GM23338 (cell line): ENCODE results near the gene PRSS50. TPM values are rescaled to one million over a fixed set of nuclear protein-coding genes. Genes with fewer than 3 reads are reported as not detected.

Experiments used
- ATAC-seq: fragments of 200-7000 bp; cut with Tn5 transposase; 3 replicates; pipeline ENCODE4 v1.9.1; 2020
- DNase-seq: peaks from one replicate; pipeline ENCODE4 v3.0.0-alpha.2; 2015; ENCODE audit warnings: low spot score
- H2AFZ ChIP-seq: fragments of 200-600 bp; sonication (generic); 2 replicates; pipeline ENCODE4 v1.8.0; 2016; ENCODE audit warnings: antibody characterized with exemption, mild to moderate bottlenecking, moderate library complexity
- H3F3A ChIP-seq: fragments of 200-600 bp; sonication (generic); replicated peaks from 2 replicates; pipeline ENCODE4 v1.8.0; 2017; ENCODE audit warnings: antibody characterized with exemption, mixed run types, low read depth
- H3K27ac ChIP-seq: fragments of 200-600 bp; sonication (generic); 2 replicates; pipeline ENCODE4 v1.6.1; 2016; ENCODE audit warnings: low read depth
- H3K27me3 ChIP-seq: fragments of 200-600 bp; sonication (generic); 2 replicates; pipeline ENCODE4 v1.8.0; 2016; ENCODE audit warnings: mild to moderate bottlenecking, mixed run types, moderate library complexity; ENCODE audit not compliant: insufficient read depth
- H3K36me3 ChIP-seq: fragments of 200-600 bp; sonication (generic); 2 replicates; pipeline ENCODE4 v1.8.0; 2016; ENCODE audit warnings: mild to moderate bottlenecking; ENCODE audit not compliant: insufficient read depth
- H3K4me1 ChIP-seq: fragments of 200-600 bp; sonication (generic); 2 replicates; pipeline ENCODE4 v1.8.0; 2016; ENCODE audit warnings: mild to moderate bottlenecking, moderate library complexity; ENCODE audit not compliant: insufficient read depth
- H3K4me2 ChIP-seq: fragments of 200-600 bp; sonication (generic); 2 replicates; pipeline ENCODE4 v1.7.1; 2017; ENCODE audit warnings: mixed run types
- H3K4me3 ChIP-seq: fragments of 200-600 bp; sonication (generic); 2 replicates; pipeline ENCODE4 v1.6.1; 2016; ENCODE audit warnings: mixed run types
- H3K79me2 ChIP-seq: fragments of 200-600 bp; sonication (generic); replicated peaks from 2 replicates; pipeline ENCODE4 v1.8.0; 2017; ENCODE audit warnings: mild to moderate bottlenecking; ENCODE audit not compliant: insufficient read depth
- H3K9me2 ChIP-seq: fragments of 200-600 bp; sonication (generic); 2 replicates; pipeline ENCODE4 v1.8.0; 2017; ENCODE audit not compliant: insufficient read depth
- H4K20me1 ChIP-seq: fragments of 200-600 bp; sonication (generic); replicated peaks from 2 replicates; pipeline ENCODE4 v1.8.0; 2017; ENCODE audit warnings: mild to moderate bottlenecking; ENCODE audit not compliant: insufficient read depth
- H3K27ac Mint-ChIP-seq: 2 replicates; pipeline ENCODE4 v1.8.0; 2020; ENCODE audit warnings: inconsistent platforms, mild to moderate bottlenecking, moderate library complexity, mixed read lengths
- H3K27me3 Mint-ChIP-seq: 3 replicates; pipeline ENCODE4 v1.8.0; 2022; ENCODE audit warnings: low read depth, mild to moderate bottlenecking, moderate library complexity, mixed read lengths, inconsistent platforms; ENCODE audit not compliant: insufficient read depth, poor library complexity
- H3K36me3 Mint-ChIP-seq: 3 replicates; pipeline ENCODE4 v1.8.0; 2021; ENCODE audit warnings: low read depth, mild to moderate bottlenecking, inconsistent platforms, moderate library complexity, mixed read lengths
- H3K4me1 Mint-ChIP-seq: 3 replicates; pipeline ENCODE4 v1.8.0; 2020; ENCODE audit warnings: mild to moderate bottlenecking, inconsistent platforms, mixed read lengths
- H3K4me3 Mint-ChIP-seq: 3 replicates; pipeline ENCODE4 v1.8.0; 2021; ENCODE audit warnings: moderate library complexity, mild to moderate bottlenecking, inconsistent platforms, mixed read lengths
- H3K9me3 Mint-ChIP-seq: 3 replicates; pipeline ENCODE4 v1.8.0; 2020; ENCODE audit warnings: moderate library complexity, mild to moderate bottlenecking, inconsistent platforms, mixed read lengths
- CREB1 ChIP-seq: fragments of 250-450 bp; sonication (Bioruptor Pico); IDR thresholded peaks from 2 replicates; pipeline ENCODE4 v1.5.0; 2020; ENCODE audit warnings: low read depth, mild to moderate bottlenecking, moderate library complexity
- EZH2 ChIP-seq: fragments of 200-600 bp; sonication (generic); IDR thresholded peaks from one replicate; pipeline ENCODE4 v1.8.0; 2017; ENCODE audit warnings: antibody characterized with exemption, mild to moderate bottlenecking, low read depth; ENCODE audit not compliant: unreplicated experiment
- JUNB ChIP-seq: IDR thresholded peaks from one replicate; pipeline ENCODE4 v1.6.1; 2016; ENCODE audit warnings: antibody characterized with exemption; ENCODE audit not compliant: unreplicated experiment
- NANOG ChIP-seq: IDR thresholded peaks from 2 replicates; pipeline ENCODE4 v1.6.1; 2016; ENCODE audit warnings: antibody characterized with exemption, borderline replicate concordance
- REST ChIP-seq: IDR thresholded peaks from one replicate; pipeline ENCODE4 v1.6.1; 2018; ENCODE audit warnings: antibody characterized with exemption; ENCODE audit not compliant: unreplicated experiment
- STAT1 ChIP-seq: IDR thresholded peaks from one replicate; pipeline ENCODE4 v1.6.1; 2016; ENCODE audit warnings: antibody characterized with exemption; ENCODE audit not compliant: unreplicated experiment
- ZNF114 ChIP-seq: fragments of 250-450 bp; sonication (Bioruptor Pico); IDR thresholded peaks from 2 replicates; pipeline ENCODE4 v1.5.0; 2020; ENCODE audit warnings: mild to moderate bottlenecking, moderate library complexity
- ZNF331 ChIP-seq: fragments of 250-450 bp; sonication (Bioruptor Pico); IDR thresholded peaks from 2 replicates; pipeline ENCODE4 v1.5.0; 2020; ENCODE audit warnings: low read depth, mild to moderate bottlenecking, moderate library complexity
- polyA plus RNA-seq: library from polyadenylated mRNA; unstranded; fragments of >200 nt; fragmentation: Nextera tagmentation; extraction: Ambion mirVana; gene quantifications from 2 replicates; pipeline ENCODE4 v1.2.1, GENCODE V29; 2016
- total RNA-seq: library from RNA; depleted of rRNA; stranded (reverse); fragments of >200 nt; shearing (Covaris generic); gene quantifications from 2 replicates; pipeline ENCODE4 v1.2.3, GENCODE V29; 2014

Gene PRSS50
- total and polyA plus RNA-seq, 2 experiments from 2014 or later: 0.60 to 1.5 TPM

GRCh38 chr3:46764206-46764605, 46.5 kb upstream of the PRSS50 start:
- Histone ChIP-seq H3K36me3 (no peaks in the 10 kb centered on the region), H2AFZ (no peak overlapping the region), H3K4me3 (no peak overlapping the region), H3F3A (no peaks in the 10 kb centered on the region), H3K27me3 (no peaks in the 10 kb centered on the region), H3K4me2 (no peak overlapping the region), H4K20me1 (no peaks in the 10 kb centered on the region), H3K27ac (no peak overlapping the region), H3K4me1 (peaks cover 9% of the 10 kb centered on the region; the same call in 1 of the 2 replicates), H3K79me2 (no peaks in the 10 kb centered on the region), H3K9me2 (no peaks in the 10 kb centered on the region)
- Mint-ChIP-seq H3K36me3 (peaks cover 13% of the 10 kb centered on the region; the same call in 2 of the 3 replicates), H3K27me3 (peaks cover 4% of the 10 kb centered on the region), H3K4me1 (peaks cover 10% of the 10 kb centered on the region; the same call in 2 of the 3 replicates), H3K9me3 (peaks cover 30% of the 10 kb centered on the region; the same call in 2 of the 3 replicates), H3K27ac (no peak overlapping the region), H3K4me3 (no peak overlapping the region)
- ATAC-seq (no peak), DNase-seq (no peak)
- no peak for TF ChIP-seq ZNF114 (CRISPR knock-in tag)

GRCh38 chr3:46763178-46763577, 45.5 kb upstream of the PRSS50 start:
- Histone ChIP-seq H3K36me3 (no peaks in the 10 kb centered on the region), H3K4me1 (peaks cover 10% of the 10 kb centered on the region; the same call in 1 of the 2 replicates), H3K4me3 (no peak overlapping the region), H2AFZ (no peak overlapping the region), H4K20me1 (no peaks in the 10 kb centered on the region), H3K79me2 (no peaks in the 10 kb centered on the region), H3K27ac (no peak overlapping the region), H3F3A (no peaks in the 10 kb centered on the region), H3K9me2 (no peaks in the 10 kb centered on the region), H3K4me2 (no peak overlapping the region), H3K27me3 (no peaks in the 10 kb centered on the region)
- Mint-ChIP-seq H3K27me3 (peaks cover 4% of the 10 kb centered on the region), H3K9me3 (peaks cover 26% of the 10 kb centered on the region; the same call in 2 of the 3 replicates), H3K4me1 (peaks cover 12% of the 10 kb centered on the region; the same call in 2 of the 3 replicates), H3K4me3 (no peak overlapping the region), H3K36me3 (peaks cover 13% of the 10 kb centered on the region; the same call in 2 of the 3 replicates), H3K27ac (no peak overlapping the region)
- ATAC-seq (no peak), DNase-seq (no peak)
- no peak for TF ChIP-seq JUNB

GRCh38 chr3:46759239-46760167, 41.8 kb upstream of the PRSS50 start:
- Histone ChIP-seq H3K36me3 (no peaks in the 10 kb centered on the region), H3F3A (no peaks in the 10 kb centered on the region), H3K79me2 (no peaks in the 10 kb centered on the region), H3K4me3 (no peak overlapping the region), H4K20me1 (no peaks in the 10 kb centered on the region), H3K27ac (0 out of 2 replicates have a peak overlapping the region, but pooled peaks have one; percentile 6), H3K9me2 (no peaks in the 10 kb centered on the region), H2AFZ (no peak overlapping the region), H3K4me2 (peak overlapping the region; percentile 19; the same call in 1 of the 2 replicates), H3K27me3 (no peaks in the 10 kb centered on the region), H3K4me1 (peaks cover 10% of the 10 kb centered on the region; the same call in 1 of the 2 replicates)
- Mint-ChIP-seq H3K27me3 (peaks cover 2% of the 10 kb centered on the region), H3K9me3 (peaks cover 9% of the 10 kb centered on the region; the same call in 2 of the 3 replicates), H3K36me3 (peaks cover 10% of the 10 kb centered on the region; the same call in 2 of the 3 replicates), H3K27ac (no peak overlapping the region), H3K4me3 (no peak overlapping the region), H3K4me1 (peaks cover 12% of the 10 kb centered on the region; the same call in 2 of the 3 replicates)
- peak; percentile 73 for ATAC-seq
- DNase-seq: peak; percentile 32
- TF ChIP-seq NANOG (no peak), STAT1 (no peak), ZNF331 (CRISPR knock-in tag) (no peak), EZH2 (no peak), ZNF114 (CRISPR knock-in tag) (no peak), REST (no peak), CREB1 (CRISPR knock-in tag) (no peak), JUNB (no peak)
